ENCODE results near the gene NEDD4L.

Gene NEDD4L

DNA sequence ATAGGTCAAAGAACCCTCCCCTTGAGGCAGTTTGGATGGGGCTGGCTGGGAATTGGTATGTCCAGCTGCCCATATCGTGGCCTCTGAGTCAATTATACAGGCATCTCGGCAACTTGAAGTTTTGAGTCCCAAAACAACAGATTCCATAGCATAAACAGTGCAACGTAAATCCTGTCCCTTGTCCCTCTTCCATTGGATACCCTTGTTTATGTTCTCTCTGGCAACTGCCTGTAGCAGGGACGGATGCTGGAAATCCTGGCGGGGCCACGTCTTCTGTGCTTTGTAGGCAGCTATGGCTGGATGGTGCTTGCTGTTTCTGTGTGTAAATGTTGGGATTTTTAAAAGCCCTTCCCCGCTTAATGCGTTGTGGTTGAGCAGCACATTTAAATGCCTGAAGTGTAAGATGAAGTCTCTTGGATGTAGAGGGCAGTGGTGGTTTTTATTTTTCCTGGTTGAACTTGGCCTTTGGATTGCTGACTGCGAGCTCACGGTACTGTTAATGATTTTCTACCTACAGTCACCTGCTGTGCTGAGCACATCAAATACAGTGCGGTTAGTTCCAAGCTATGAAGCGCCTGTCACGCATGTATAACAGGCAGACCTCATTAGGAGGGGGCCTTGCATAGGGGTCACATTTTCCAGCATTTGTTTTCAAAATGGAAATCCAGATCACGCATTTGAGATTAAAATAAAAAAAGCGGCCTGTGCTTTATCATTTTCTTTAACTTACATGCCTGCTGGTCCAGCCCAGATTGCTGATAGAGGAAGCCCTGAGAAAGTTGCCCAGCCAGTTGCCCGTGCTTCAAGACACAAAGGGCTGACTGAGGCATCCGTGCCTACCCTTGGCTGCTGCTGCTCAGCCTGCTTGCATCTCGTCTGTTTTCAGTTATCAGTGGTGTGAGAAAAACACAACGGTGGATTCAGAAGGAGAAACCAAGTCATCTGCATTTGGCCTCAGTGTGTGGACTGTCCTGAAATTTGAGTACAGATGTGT, 84.7 kb downstream of the NEDD4L start:
- TF ChIP-seq, protein P1, sequence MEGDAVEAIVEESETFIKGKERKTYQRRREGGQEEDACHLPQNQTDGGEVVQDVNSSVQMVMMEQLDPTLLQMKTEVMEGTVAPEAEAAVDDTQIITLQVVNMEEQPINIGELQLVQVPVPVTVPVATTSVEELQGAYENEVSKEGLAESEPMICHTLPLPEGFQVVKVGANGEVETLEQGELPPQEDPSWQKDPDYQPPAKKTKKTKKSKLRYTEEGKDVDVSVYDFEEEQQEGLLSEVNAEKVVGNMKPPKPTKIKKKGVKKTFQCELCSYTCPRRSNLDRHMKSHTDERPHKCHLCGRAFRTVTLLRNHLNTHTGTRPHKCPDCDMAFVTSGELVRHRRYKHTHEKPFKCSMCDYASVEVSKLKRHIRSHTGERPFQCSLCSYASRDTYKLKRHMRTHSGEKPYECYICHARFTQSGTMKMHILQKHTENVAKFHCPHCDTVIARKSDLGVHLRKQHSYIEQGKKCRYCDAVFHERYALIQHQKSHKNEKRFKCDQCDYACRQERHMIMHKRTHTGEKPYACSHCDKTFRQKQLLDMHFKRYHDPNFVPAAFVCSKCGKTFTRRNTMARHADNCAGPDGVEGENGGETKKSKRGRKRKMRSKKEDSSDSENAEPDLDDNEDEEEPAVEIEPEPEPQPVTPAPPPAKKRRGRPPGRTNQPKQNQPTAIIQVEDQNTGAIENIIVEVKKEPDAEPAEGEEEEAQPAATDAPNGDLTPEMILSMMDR (IDR thresholded peaks at IDR 0.05; ENCODE audit: low read depth, low read length), result no peak
- no peak overlapping the region for H3K4me3 ChIP-seq (ENCODE audit: low read depth, low read length)
- H3K36me3 ChIP-seq, result no peaks in the 10 kb centered on the region
- DNase-seq, result no peak
- H3K27me3 ChIP-seq, result no peaks in the 10 kb centered on the region
- no peaks in the 10 kb centered on the region for H3K9me3 ChIP-seq
- H3K4me1 ChIP-seq, result no peaks in the 10 kb centered on the region

DNA sequence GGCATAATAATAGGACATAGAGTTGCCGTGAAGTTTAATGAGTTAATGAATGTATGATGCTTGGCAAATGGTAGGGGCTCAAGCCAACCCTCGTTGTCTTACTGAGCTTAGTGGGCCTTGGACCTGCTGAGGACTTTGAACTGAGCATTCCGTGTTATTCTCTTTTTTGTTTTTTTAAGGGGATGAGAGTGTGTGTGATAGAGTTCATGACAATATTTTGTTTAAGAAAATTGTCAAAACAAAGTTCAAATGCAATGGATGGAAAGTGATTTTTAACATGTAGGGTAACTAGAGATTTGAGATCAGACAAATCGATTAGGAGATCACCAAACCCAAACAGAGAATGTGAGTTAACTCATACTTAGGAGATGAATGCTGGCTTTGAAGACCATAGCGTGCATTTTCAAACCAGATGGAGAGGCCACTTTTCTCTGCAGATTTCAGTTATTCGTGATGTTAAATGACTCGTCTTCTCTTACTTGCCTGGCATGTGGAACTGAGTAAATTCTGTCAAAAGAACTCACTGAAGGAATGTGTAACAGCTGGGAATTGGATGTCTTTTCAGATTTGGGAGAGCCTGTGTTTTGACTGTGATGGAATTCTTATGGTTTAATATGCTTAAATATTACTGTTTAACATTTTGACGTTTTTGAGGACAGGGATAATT, 88.7 kb downstream of the NEDD4L start:
- DNase-seq, result no peak
- Histone ChIP-seq H3K9me3 (no peaks in the 10 kb centered on the region), H3K27me3 (no peaks in the 10 kb centered on the region), H3K4me1 (no peaks in the 10 kb centered on the region), H3K4me3 (ENCODE audit: low read depth, low read length) (no peak overlapping the region), H3K36me3 (no peaks in the 10 kb centered on the region)
- TF ChIP-seq, protein P1 (IDR thresholded peaks at IDR 0.05; ENCODE audit: low read depth, low read length), result no peak

DNA sequence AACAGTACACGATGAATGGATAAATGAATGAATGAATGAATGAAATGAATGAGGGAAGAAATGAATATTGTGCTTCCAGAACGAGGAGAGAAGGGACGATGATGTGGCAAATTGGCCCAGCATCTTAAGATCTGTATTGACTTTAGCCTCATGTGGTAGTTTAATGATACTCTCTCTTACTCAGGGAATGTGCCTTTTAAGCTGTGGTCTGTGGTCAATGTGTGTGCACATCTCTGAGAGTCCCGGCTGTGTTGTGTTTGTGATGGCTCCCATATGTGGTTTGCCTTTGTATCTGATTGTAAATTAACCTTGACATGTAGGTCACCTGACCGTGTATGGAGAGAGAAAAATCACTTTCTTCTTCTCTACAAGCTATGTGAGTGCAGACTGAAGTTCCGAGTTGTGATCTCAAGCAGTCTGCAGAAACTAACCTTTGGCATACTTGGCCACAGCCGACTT, 91.2 kb downstream of the NEDD4L start:
- TF ChIP-seq, protein P1 (IDR thresholded peaks at IDR 0.05; ENCODE audit: low read depth, low read length), result no peak
- Histone ChIP-seq H3K9me3 (no peaks in the 10 kb centered on the region), H3K36me3 (no peaks in the 10 kb centered on the region), H3K27me3 (no peaks in the 10 kb centered on the region), H3K4me3 (ENCODE audit: low read depth, low read length) (no peak overlapping the region), H3K4me1 (no peaks in the 10 kb centered on the region)
- no peak for DNase-seq

DNA sequence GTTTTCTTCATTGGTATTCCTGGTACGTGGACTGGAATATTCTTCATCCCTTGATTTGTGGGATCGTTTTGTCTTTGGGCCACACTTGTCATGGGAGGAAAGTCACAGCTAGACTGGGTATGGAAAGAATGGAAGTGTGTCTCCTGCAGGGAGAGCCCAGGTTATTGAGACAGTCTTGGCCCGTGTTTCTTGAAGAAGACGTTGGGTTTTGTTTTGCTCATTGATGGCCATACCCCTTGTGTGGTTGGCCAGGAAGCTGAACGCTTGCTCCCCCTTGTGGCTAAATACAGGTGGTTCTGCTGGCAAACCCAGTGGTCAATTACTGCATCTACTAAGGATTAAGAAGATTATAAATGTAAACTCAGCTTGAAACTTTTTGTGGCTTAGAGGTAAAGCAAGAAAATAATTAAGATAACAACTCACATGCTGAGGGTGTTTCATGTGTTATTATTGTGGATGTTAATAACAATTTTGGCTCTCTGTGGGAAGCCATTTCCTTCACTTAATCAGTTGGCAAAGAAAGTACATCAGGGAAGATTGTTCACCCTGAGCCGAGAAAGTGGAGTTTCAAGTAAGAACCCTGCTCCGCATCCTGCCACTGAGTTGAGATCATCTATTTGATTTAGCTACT, 91.8 kb downstream of the NEDD4L start:
- no peaks in the 10 kb centered on the region for H3K9me3 ChIP-seq
- peak; percentile 50 for DNase-seq
- H3K36me3 ChIP-seq, result no peaks in the 10 kb centered on the region
- no peaks in the 10 kb centered on the region for H3K27me3 ChIP-seq
- TF ChIP-seq, protein P1 (IDR thresholded peaks at IDR 0.05; ENCODE audit: low read depth, low read length), result peak; percentile 83
- H3K4me1 ChIP-seq, result no peaks in the 10 kb centered on the region
- no peak overlapping the region for H3K4me3 ChIP-seq (ENCODE audit: low read depth, low read length)

DNA sequence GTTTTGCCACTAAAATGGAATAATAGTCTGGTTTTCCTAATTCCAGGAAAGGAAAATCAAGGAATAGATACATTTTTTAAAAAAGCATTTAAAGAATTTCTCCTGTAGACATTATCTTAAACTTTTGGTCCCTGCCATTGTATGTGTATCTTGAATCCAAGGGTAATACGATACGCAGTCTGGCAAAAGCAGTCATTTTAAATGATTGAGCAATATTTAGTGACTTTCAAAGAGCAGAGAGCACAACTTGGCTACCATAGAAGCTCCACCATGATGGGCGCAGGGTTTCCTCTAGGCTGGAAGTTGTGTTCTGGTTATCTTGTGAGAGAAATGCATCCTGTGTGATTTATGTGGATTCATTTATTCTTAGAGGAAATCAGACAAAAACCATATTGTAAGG, 92.9 kb downstream of the NEDD4L start:
- H3K9me3 ChIP-seq, result no peaks in the 10 kb centered on the region
- H3K4me3 ChIP-seq (ENCODE audit: low read depth, low read length), result no peak overlapping the region
- no peaks in the 10 kb centered on the region for H3K36me3 ChIP-seq
- DNase-seq, result no peak
- H3K27me3 ChIP-seq, result no peaks in the 10 kb centered on the region
- H3K4me1 ChIP-seq, result no peaks in the 10 kb centered on the region
- TF ChIP-seq, protein P1 (IDR thresholded peaks at IDR 0.05; ENCODE audit: low read depth, low read length), result no peak
